NCI-H510A treated with DMSO at 0.1 percent for 48 hours (cell line): ENCODE results near the gene FUOM.
"Not testable (repeated sequence)": the region's sequence is repeated elsewhere in the genome, so short reads cannot be mapped to it uniquely, and the experiment has no call there.

Experiments
- DNase-seq: peaks from one replicate; lab custom pipeline; 2025; lab: John Stamatoyannopoulos, UW

Gene FUOM

GRCh38 chr10:133328358-133329343, 29.2 kb downstream of the FUOM start:
- no peak for DNase-seq

- DNase-seq = no peak
Observed at GRCh38 chr10:133327651-133328357, 30.0 kb downstream of the FUOM start.

GRCh38 chr10:133326745-133327650, 30.8 kb downstream of the FUOM start:
- DNase-seq = peak; percentile 18

- DNase-seq = no peak
Observed at GRCh38 chr10:133326223-133326551, 31.6 kb downstream of the FUOM start.

- DNase-seq = no peak
Observed at GRCh38 chr10:133325440-133326222, 32.2 kb downstream of the FUOM start.

- no peak for DNase-seq
Observed at GRCh38 chr10:133324857-133325260, 33.0 kb downstream of the FUOM start.

- peak; percentile 16 for DNase-seq
Observed at GRCh38 chr10:133324198-133324792, 33.5 kb downstream of the FUOM start.

GRCh38 chr10:133322064-133322709, 35.6 kb downstream of the FUOM start:
- DNase-seq = not testable (repeated sequence)

- DNase-seq = not testable (repeated sequence)
Observed at GRCh38 chr10:133320852-133321422, 36.9 kb downstream of the FUOM start.

- peak; percentile 62 for DNase-seq
Observed at GRCh38 chr10:133318494-133319127, 39.2 kb downstream of the FUOM start.

- no peak for DNase-seq
Observed at GRCh38 chr10:133316732-133317131, 41.1 kb downstream of the FUOM start.

- no peak for DNase-seq
Observed at GRCh38 chr10:133316266-133316665, 41.6 kb downstream of the FUOM start.

- DNase-seq = no peak
Observed at GRCh38 chr10:133315847-133316246, 42.0 kb downstream of the FUOM start.

GRCh38 chr10:133314911-133315310, 42.9 kb downstream of the FUOM start:
- DNase-seq = no peak

- no peak for DNase-seq
Observed at GRCh38 chr10:133313192-133313591, 44.6 kb downstream of the FUOM start.

- DNase-seq = no peak
Observed at GRCh38 chr10:133312769-133313145, 45.1 kb downstream of the FUOM start.

GRCh38 chr10:133312016-133312768, 45.6 kb downstream of the FUOM start:
- no peak for DNase-seq

GRCh38 chr10:133311570-133311969, 46.2 kb downstream of the FUOM start:
- no peak for DNase-seq

GRCh38 chr10:133310789-133311188, 47.0 kb downstream of the FUOM start:
- no peak for DNase-seq
